Skin epidermis (tissue), 12 donors: ENCODE measurements around the gene EPHA5.
"Not testable (repeated sequence)": the region's sequence is repeated elsewhere in the genome, so short reads cannot be mapped to it uniquely, and the experiment has no call there.

Source experiments
- H3K27ac ChIP-seq, 21 experiments: fragments of 200-600 bp; sonication (generic) in 11 of 21; one replicate each; pipeline ENCODE4 v1.5.0; 2020; ENCODE audit warnings: mild to moderate bottlenecking in 3 of 21, inconsistent platforms in 2 of 21, moderate library complexity in 2 of 21
- H3K4me3 ChIP-seq, 7 experiments: fragments of 200-600 bp; sonication (generic) in 2 of 7; one replicate each; pipeline ENCODE4 v1.5.0; 2020; ENCODE audit warnings: inconsistent platforms in 2 of 7, mild to moderate bottlenecking in 2 of 7, moderate library complexity in 1 of 7

The EPHA5 gene

GRCh38 chr4:65392488-65392887 is 277.8 kb downstream of the EPHA5 start:
- Histone ChIP-seq H3K27ac (no peak overlapping the region), H3K4me3 (no peak overlapping the region)

GRCh38 chr4:65391814-65392213 is 278.5 kb downstream of the EPHA5 start:
- no peak overlapping the region for H3K27ac ChIP-seq

GRCh38 chr4:65391382-65391781 is 278.9 kb downstream of the EPHA5 start:
- Histone ChIP-seq H3K27ac (no peak overlapping the region), H3K4me3 (no peak overlapping the region)

More at GRCh38 chr4:65391814-65392213, 278.5 kb downstream of the EPHA5 start:
- no peak overlapping the region for H3K4me3 ChIP-seq

GRCh38 chr4:65386927-65387326 is 283.4 kb downstream of the EPHA5 start:
- H3K27ac ChIP-seq, result no peak overlapping the region

GRCh38 chr4:65383589-65384305 is 286.5 kb downstream of the EPHA5 start:
- H3K27ac ChIP-seq, result no peak overlapping the region
- no peak overlapping the region for H3K4me3 ChIP-seq

More at GRCh38 chr4:65386927-65387326, 283.4 kb downstream of the EPHA5 start:
- H3K4me3 ChIP-seq, result no peak overlapping the region

- Histone ChIP-seq H3K4me3 (no peak overlapping the region), H3K27ac (no peak overlapping the region)
These were observed 288.6 kb downstream of the EPHA5 start for GRCh38 chr4:65381648-65382047.

- H3K27ac ChIP-seq, result no peak overlapping the region
- no peak overlapping the region for H3K4me3 ChIP-seq
These were observed 299.6 kb downstream of the EPHA5 start for GRCh38 chr4:65370709-65371108.

GRCh38 chr4:65367306-65367705 is 303.0 kb downstream of the EPHA5 start:
- no peak overlapping the region for H3K27ac ChIP-seq
- no peak overlapping the region for H3K4me3 ChIP-seq

- Histone ChIP-seq H3K4me3 (no peak overlapping the region), H3K27ac (no peak overlapping the region)
These were observed 311.4 kb downstream of the EPHA5 start for GRCh38 chr4:65358914-65359313.

- Histone ChIP-seq H3K4me3 (no peak overlapping the region), H3K27ac (no peak overlapping the region)
These were observed 317.2 kb downstream of the EPHA5 start for GRCh38 chr4:65353098-65353497.

GRCh38 chr4:65344278-65344825 is 325.9 kb downstream of the EPHA5 start:
- H3K27ac ChIP-seq, result no peak overlapping the region
- H3K4me3 ChIP-seq, result no peak overlapping the region

- no peak overlapping the region for H3K27ac ChIP-seq
- no peak overlapping the region for H3K4me3 ChIP-seq
These were observed 326.9 kb downstream of the EPHA5 start for GRCh38 chr4:65343342-65343741.

GRCh38 chr4:65341557-65341956 is 328.7 kb downstream of the EPHA5 start:
- no peak overlapping the region for H3K4me3 ChIP-seq
- H3K27ac ChIP-seq, result no peak overlapping the region

- Histone ChIP-seq H3K27ac (no peak overlapping the region), H3K4me3 (no peak overlapping the region)
These were observed 329.7 kb downstream of the EPHA5 start for GRCh38 chr4:65340382-65341109.

GRCh38 chr4:65337371-65337770 is 332.9 kb downstream of the EPHA5 start:
- H3K4me3 ChIP-seq, result no peak overlapping the region
- no peak overlapping the region for H3K27ac ChIP-seq

GRCh38 chr4:65336465-65336864 is 333.8 kb downstream of the EPHA5 start:
- no peak overlapping the region for H3K4me3 ChIP-seq
- no peak overlapping the region for H3K27ac ChIP-seq

GRCh38 chr4:65316534-65316933 is 353.8 kb downstream of the EPHA5 start:
- Histone ChIP-seq H3K27ac (no peak overlapping the region), H3K4me3 (no peak overlapping the region)

- H3K27ac ChIP-seq, result no peak overlapping the region
These were observed 359.2 kb downstream of the EPHA5 start for GRCh38 chr4:65311120-65311519.

GRCh38 chr4:65310586-65310985 is 359.7 kb downstream of the EPHA5 start:
- Histone ChIP-seq H3K4me3 (no peak overlapping the region), H3K27ac (no peak overlapping the region)

More at GRCh38 chr4:65311120-65311519, 359.2 kb downstream of the EPHA5 start:
- no peak overlapping the region for H3K4me3 ChIP-seq

- H3K27ac ChIP-seq, H3K4me3 ChIP-seq: not testable (repeated sequence)
These were observed 361.7 kb downstream of the EPHA5 start for GRCh38 chr4:65308626-65309025.

GRCh38 chr4:65302145-65302544 is 368.1 kb downstream of the EPHA5 start:
- Histone ChIP-seq H3K4me3 (no peak overlapping the region), H3K27ac (no peak overlapping the region)
